Right kidney (tissue), 1 donor: ENCODE data around the gene ACKR4.

ENCODE experiments used
- DNase-seq: peaks from one replicate; pipeline ENCODE4 v3.0.0-alpha.2; 2016

ACKR4 gene

GRCh38 chr3:132641837-132642538 is 44.9 kb downstream of the ACKR4 start:
- no peak for DNase-seq

GRCh38 chr3:132642539-132642847 is 45.4 kb downstream of the ACKR4 start:
- no peak for DNase-seq

DNA sequence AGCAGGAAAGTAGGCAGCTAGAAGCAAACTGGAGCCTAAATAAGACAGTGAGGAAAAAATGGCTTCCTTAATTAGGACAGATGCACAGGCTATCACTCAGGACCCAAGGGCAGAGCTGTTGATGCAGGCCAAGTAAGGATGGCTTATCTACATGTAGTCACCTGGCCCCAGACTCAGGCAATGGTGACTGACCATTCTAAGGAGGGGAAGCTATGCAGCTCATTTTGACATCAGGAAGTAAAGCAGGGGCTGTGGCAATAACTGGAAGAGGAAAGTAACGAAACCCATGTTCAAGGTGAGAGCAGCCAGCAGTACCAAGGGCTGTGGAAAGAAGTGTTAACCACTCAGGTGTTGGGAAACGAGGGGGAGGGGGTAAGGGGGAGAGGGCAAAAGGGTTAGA is 46.3 kb downstream of the ACKR4 start:
- DNase-seq = no peak

GRCh38 chr3:132645058-132645457 is 48.0 kb downstream of the ACKR4 start:
- DNase-seq = no peak

GRCh38 chr3:132650153-132650552 is 53.1 kb downstream of the ACKR4 start:
- DNase-seq = no peak
